Osteocyte (in vitro differentiated cells): Measurements from ENCODE around the gene C10orf95. TPM values are rescaled to one million over a fixed set of nuclear protein-coding genes. Genes with fewer than 3 reads are reported as not detected.

ENCODE experiments used
- DNase-seq: peaks from one replicate; pipeline ENCODE4 v3.0.0; 2021; ENCODE audit warnings: mixed read lengths; ENCODE audit not compliant: unreplicated experiment; ENCODE audit errors: extremely low spot score
- H3K27ac Mint-ChIP-seq: one replicate; pipeline ENCODE4 v1.8.0; 2021; ENCODE audit warnings: mild to moderate bottlenecking, mixed read lengths; ENCODE audit not compliant: unreplicated experiment
- H3K27me3 Mint-ChIP-seq: one replicate; pipeline ENCODE4 v1.8.0; 2021; ENCODE audit warnings: mixed read lengths; ENCODE audit not compliant: unreplicated experiment
- H3K36me3 Mint-ChIP-seq: one replicate; pipeline ENCODE4 v1.8.0; 2021; ENCODE audit warnings: mixed read lengths; ENCODE audit not compliant: unreplicated experiment
- H3K4me1 Mint-ChIP-seq: one replicate; pipeline ENCODE4 v1.8.0; 2021; ENCODE audit warnings: mixed read lengths; ENCODE audit not compliant: unreplicated experiment
- H3K4me3 Mint-ChIP-seq: one replicate; pipeline ENCODE4 v1.8.0; 2021; ENCODE audit warnings: mild to moderate bottlenecking, moderate library complexity, mixed read lengths; ENCODE audit not compliant: unreplicated experiment
- H3K9me3 Mint-ChIP-seq: one replicate; pipeline ENCODE4 v1.8.0; 2021; ENCODE audit warnings: mixed read lengths; ENCODE audit not compliant: unreplicated experiment
- total RNA-seq: library from RNA; stranded (reverse); gene quantifications from 2 replicates; pipeline ENCODE4 v1.2.1, GENCODE V29; 2021
- TF ChIP-seq, protein P1 (sequence below): fragments of 200-600 bp; sonication (generic); IDR thresholded peaks from 2 replicates; pipeline ENCODE4 v1.5.0; 2021; ENCODE audit warnings: antibody characterized with exemption, mild to moderate bottlenecking, moderate library complexity

The C10orf95 gene
- total RNA-seq, 1 donor from 2014 or later = not detected

DNA sequence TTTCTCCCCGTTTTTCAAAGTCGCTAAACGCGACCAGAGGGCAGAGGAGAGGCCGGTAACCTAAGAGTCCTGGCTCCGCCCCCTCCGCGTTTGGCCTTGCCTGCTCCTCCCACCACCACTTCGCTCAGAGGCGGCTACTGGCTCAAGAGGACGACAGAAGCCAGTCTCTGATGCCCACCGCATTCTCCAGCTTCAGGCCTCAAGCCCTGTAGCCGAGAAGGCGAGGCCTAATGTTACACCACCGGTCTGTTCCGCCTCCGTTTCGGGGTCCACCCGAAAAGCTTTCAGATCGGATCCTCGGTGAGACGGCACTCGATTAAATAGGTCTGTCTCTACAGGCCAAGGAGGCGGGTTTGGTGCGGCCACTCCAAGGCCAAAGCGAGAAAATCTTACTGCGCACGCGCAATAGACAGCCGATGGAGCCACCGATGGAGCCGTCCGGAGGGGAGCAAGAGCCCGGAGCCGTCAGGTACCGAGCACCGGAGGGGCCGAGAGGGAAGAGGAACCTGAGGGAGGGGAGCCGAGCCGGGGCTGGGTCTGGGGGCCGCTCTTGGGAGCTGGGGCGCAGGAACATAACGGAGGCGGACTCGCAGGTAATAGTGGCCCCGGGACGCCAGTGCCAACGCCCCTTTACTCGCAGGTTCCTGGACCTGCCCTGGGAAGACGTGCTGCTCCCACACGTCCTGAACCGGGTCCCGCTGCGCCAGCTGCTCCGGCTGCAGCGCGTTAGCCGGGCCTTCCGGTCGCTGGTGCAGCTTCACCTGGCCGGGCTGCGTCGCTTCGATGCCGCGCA lies 30.4 kb downstream of the C10orf95 start, which contains the start of gene FBXL15:
Gene FBXL15 (plus strand): TSS at position 123 of the 793 bp plus-strand sequence. CDS start 294 bp downstream, at position 417.
- H3K9me3 Mint-ChIP-seq = no peaks in the 10 kb centered on the region
- TF ChIP-seq, protein P1, sequence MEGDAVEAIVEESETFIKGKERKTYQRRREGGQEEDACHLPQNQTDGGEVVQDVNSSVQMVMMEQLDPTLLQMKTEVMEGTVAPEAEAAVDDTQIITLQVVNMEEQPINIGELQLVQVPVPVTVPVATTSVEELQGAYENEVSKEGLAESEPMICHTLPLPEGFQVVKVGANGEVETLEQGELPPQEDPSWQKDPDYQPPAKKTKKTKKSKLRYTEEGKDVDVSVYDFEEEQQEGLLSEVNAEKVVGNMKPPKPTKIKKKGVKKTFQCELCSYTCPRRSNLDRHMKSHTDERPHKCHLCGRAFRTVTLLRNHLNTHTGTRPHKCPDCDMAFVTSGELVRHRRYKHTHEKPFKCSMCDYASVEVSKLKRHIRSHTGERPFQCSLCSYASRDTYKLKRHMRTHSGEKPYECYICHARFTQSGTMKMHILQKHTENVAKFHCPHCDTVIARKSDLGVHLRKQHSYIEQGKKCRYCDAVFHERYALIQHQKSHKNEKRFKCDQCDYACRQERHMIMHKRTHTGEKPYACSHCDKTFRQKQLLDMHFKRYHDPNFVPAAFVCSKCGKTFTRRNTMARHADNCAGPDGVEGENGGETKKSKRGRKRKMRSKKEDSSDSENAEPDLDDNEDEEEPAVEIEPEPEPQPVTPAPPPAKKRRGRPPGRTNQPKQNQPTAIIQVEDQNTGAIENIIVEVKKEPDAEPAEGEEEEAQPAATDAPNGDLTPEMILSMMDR = no peak
- peaks cover 33% of the 10 kb centered on the region for H3K4me1 Mint-ChIP-seq
- H3K27me3 Mint-ChIP-seq = peaks cover 16% of the 10 kb centered on the region
- peak; percentile 99 for DNase-seq
- peak within 1 kb of the TSS; percentile 96 for H3K4me3 Mint-ChIP-seq
- peak within 1 kb of the TSS; percentile 99 for H3K27ac Mint-ChIP-seq
- no peaks in the 10 kb centered on the region for H3K36me3 Mint-ChIP-seq

DNA sequence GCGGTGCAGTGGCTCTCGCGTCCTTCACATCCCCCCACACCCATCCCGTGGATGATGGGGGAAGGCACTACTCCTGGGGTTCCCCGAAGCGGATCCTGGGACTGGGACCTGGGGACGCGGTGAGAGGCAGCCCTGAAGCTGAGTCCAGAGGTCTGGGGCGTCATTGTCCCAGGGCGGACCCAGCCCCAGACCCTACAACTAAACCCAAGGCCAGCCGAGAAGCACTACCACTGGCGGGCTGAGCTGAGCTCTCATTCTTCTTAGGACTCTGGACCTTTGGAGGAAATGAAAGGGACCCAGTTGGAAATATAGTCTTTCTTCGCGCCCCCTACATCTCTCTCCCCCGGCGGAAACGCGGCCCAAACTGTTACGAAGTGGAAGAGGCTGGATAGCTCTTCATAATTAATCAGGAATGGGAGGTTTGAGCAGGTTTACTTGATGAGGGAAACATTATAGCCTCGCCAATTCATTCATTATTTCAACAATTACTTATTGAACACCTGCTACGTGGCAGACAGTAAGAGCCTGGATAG lies 31.1 kb downstream of the C10orf95 start:
- H3K9me3 Mint-ChIP-seq = no peaks in the 10 kb centered on the region
- no peak for DNase-seq
- peaks cover 17% of the 10 kb centered on the region for H3K27me3 Mint-ChIP-seq
- no peaks in the 10 kb centered on the region for H3K36me3 Mint-ChIP-seq
- H3K27ac Mint-ChIP-seq = peak overlapping the region; percentile 99
- TF ChIP-seq, protein P1 = no peak
- H3K4me3 Mint-ChIP-seq = peak overlapping the region; percentile 96
- H3K4me1 Mint-ChIP-seq = peaks cover 33% of the 10 kb centered on the region

DNA sequence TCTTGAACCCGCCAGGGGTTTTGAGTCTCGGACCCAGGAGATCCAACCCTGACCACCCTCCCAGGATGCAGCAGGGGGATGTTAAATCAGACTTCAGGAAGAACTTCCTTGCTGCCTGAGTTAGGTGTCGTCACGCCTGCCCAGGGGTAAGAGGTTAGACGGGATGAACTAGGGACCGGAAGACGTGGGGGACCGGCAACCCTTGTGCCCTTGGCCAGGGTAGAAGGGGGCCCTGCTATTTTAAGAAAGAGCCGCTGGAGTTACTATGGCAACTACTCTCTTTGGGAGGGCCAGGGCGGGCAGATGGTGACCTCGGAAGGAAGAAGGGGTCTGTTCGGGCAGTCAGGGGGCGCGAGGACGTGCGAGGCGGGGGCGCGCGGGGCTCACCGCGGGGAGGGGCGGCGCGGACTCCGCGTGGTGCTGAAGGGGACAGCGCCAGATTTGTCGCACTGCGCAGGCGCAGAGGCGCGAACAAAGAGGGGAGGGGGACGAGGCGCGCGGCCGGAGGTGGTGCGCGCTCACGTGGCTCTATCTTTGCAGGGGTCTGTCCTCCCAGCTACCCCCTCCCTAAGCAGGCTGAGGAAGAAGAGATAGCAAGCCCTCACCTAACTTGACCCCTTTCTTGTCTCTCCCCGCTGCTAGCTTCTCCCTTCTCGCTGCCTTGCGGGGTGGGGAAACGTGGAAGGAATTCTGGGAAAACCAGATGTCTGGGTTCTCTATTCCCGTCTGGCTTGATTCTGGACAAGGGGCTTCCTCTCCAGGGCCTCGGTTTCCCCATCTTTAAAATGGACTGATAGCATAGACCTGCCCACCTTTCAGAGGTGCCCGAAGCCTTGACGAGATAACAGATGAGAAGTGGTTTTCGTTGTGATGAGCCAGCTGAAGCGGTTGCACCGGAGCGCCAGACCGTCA lies 31.8 kb downstream of the C10orf95 start:
- no peaks in the 10 kb centered on the region for H3K36me3 Mint-ChIP-seq

DNA sequence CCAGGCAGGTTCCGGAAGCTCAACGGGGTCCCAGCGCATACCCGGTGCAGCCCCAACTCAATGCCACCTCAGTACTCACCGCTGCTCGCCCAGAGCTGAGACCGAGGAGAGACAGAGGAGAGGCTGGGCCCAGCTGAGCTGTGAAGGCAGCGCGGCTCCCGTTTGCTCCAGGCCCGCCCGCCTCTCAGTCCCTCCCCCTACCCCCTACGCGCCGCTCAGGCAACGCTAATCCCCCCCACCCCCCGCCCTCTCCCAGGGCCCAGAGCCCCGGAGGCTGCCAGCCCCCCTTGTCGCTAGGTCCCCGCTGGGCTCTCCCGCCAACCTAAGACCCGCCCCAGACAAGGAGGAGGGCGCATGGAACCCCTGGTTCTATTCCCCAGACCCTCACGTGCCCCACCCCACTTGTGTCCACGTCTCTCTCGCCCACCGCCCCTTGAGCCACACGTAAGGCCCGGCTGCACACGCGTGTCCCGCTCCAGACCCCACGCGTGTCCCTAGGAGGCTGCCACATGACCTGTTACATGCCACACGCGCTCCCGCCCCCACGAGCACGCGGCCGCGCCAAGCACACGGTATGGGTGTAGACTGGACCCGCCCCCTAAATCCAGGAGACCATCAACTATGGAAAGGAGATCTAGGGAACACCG lies 32.6 kb downstream of the C10orf95 start, which contains the start of gene PSD:
Gene PSD (minus strand): TSS at position 164 of the 647 bp plus-strand sequence. CDS start 1,747 bp downstream, outside the sequence.
- H3K27ac Mint-ChIP-seq = no peak within 1 kb of the TSS
- no peaks in the 10 kb centered on the region for H3K36me3 Mint-ChIP-seq
- no peaks in the 10 kb centered on the region for H3K9me3 Mint-ChIP-seq
- DNase-seq = no peak
- peaks cover 33% of the 10 kb centered on the region for H3K4me1 Mint-ChIP-seq
- H3K27me3 Mint-ChIP-seq = peaks cover 20% of the 10 kb centered on the region
- TF ChIP-seq, protein P1 = no peak
- H3K4me3 Mint-ChIP-seq = peak within 1 kb of the TSS; percentile 96

More for the DNA sequence above, 31.8 kb downstream of the C10orf95 start:
- no peak for DNase-seq
- no peaks in the 10 kb centered on the region for H3K9me3 Mint-ChIP-seq
- no peak overlapping the region for H3K27ac Mint-ChIP-seq
- peak overlapping the region; percentile 96 for H3K4me3 Mint-ChIP-seq
- peaks cover 17% of the 10 kb centered on the region for H3K27me3 Mint-ChIP-seq
- H3K4me1 Mint-ChIP-seq = peaks cover 33% of the 10 kb centered on the region
- TF ChIP-seq, protein P1 = no peak
